ENCODE data around the gene GLTP.
A peak's percentile ranks its signal among the peaks of the same experiment; 100 is the strongest.
"Not testable (repeated sequence)": the region's sequence is repeated elsewhere in the genome, so short reads cannot be mapped to it uniquely, and the experiment has no call there.

GLTP gene

GRCh38 chr12:109880043-109880931 is at the start of gene GLTP:
GLTP (minus strand) TSS chr12:109880541; CDS start chr12:109880374, 167 bp downstream.
- peak; percentile 90 for DNase-seq

GRCh38 chr12:109929326-109929725 is 49.0 kb upstream of the GLTP start:
- DNase-seq = not testable (repeated sequence)

GRCh38 chr12:109928058-109928656 is 47.8 kb upstream of the GLTP start:
- DNase-seq = no peak

DNA sequence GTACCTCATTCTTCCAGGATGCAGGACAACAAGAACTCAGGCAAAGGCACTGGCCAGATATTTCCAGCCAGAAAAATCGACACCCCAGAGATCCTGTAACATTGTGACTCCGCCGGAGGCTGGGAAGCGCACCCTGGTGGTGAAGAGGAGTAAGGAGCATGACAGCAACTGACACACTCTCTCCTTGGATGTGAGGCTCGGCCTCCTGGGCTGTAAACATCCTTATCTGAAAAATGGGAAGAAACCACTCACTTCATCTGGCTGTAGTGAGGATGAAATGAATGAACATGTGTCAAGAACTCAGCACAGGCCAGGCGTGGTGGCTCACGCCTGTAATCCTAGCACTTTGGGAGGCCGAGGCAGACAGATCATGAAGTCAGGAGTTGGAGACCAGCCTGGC is 47.3 kb upstream of the GLTP start:
- DNase-seq = no peak

DNA sequence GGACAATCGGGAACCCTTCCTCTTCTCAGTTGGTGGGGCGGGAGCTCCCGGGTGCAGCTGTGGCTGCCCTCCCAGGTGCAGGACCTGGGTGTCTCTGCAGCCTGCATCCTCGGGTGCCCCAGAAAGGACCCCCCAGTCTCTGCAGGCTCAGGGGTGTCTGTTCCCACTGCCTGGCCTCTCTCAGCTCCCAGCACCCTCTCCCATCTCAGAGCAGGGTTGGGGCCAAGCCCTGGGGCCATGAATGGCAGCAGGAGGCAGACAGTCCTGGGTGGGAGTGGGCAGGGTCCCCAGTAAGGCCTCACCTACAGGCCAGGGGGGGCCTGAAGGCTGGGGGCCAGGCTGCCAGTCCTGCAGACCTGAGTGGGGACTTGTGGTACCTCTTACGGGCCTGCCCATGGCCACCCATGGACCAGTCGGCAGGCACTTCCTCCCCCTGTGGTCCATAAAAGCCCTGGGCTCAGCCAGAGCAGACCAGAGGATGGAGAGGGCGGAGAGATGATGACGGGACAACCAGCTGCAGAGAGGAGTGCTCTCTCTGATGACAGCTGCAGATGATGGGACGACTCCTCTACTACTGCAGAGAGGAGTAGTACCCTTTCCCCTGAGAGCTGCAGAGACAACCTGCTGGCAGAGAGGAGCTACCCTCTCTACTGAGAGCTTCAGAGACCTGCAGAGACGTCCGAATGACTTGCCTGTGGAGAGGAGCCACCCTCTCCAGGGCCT is 46.3 kb upstream of the GLTP start:
- DNase-seq = no peak

- DNase-seq = no peak
These were observed 45.7 kb upstream of the GLTP start for GRCh38 chr12:109926016-109926415.

GRCh38 chr12:109925185-109925840 is 45.0 kb upstream of the GLTP start:
- no peak for DNase-seq

DNA sequence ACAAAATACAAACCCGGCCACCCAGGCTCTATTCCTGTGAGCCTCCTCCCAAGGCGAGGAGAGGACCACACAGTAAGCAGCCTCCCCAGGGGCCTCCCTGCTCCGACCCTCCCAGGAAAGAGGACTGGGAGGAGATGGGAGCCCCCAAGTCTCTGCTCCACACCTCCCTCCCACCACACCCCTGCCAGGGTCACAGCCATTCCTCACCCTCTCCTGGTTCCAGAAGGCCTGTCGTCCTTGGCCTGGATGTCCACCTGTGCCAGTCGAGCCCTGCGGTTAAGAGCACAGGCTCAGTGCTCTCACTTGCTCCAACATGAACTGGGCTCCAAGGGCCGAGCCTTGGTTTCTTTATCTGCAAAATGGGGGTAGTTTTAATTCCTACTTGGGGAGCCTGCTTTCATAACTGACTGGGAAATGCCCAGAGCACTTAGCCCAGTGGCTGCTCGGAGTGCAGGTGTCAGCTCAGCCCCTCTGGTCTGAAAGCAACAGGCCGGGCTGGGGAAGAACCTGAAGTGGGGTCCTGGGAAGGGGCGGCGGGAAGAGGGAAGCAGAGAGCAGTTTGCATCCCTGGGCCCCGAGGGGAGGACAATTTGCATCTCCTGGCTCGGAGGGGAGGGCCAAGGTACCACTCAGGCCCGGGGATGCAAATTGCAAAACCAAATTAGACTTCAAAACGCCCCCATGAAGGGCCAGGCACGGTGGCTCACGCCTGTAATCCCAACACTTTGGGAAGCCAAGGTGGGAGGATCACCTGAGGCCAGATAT is 43.3 kb upstream of the GLTP start:
- DNase-seq = no peak

- DNase-seq = no peak
These were observed 42.7 kb upstream of the GLTP start for GRCh38 chr12:109923038-109923437.

DNA sequence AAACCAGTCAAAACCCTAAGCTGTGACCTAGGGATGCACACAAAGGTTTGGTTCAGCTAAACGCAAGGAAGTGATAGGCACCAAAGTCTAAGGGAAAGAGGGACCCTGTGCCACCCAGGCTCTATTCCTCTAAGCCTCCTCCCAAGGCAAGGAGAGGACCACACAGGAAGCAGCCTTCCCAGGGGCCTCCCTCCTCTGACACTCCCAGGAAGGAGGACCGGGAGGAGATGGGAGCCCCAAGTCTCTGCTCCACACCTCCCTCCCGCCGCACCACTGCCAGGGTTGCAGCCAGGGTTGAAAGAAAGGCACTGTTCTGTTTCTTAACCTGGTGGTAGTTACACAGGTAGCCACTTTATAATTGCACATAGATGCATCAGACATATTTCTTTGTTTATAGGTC is 41.6 kb upstream of the GLTP start:
- no peak for DNase-seq

GRCh38 chr12:109920261-109920780 is 40.0 kb upstream of the GLTP start:
- DNase-seq = no peak

- no peak for DNase-seq
These were observed 39.1 kb upstream of the GLTP start for GRCh38 chr12:109919456-109919855.

- no peak for DNase-seq
These were observed 35.7 kb upstream of the GLTP start for GRCh38 chr12:109916045-109916444.

- no peak for DNase-seq
These were observed 35.1 kb upstream of the GLTP start for GRCh38 chr12:109915171-109916040.

- no peak for DNase-seq
These were observed 34.1 kb upstream of the GLTP start for GRCh38 chr12:109914461-109914860.

DNA sequence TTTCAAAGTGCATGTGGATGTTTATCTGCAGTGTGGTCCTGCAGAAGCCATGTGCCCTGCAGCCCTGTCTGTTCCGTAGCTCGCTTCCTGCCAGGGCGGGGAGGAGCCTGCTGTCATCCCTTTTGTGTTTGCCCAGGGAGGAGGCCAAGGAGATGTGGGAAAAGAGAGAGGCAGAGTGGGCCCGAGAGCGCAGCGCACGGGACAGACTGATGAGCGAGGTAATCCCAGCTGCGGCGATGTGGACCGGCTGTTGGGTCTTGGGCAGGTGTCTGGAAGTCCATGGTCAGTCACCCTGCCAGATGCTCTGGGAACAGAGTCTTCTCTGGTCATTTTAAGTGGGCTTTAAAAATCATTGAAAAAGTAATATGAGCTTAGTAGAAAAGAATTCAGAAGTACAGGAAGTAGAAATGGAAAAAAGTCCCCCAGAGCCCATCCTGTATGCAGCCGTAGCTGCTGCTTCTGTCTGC is 32.5 kb upstream of the GLTP start:
- DNase-seq = no peak

DNA sequence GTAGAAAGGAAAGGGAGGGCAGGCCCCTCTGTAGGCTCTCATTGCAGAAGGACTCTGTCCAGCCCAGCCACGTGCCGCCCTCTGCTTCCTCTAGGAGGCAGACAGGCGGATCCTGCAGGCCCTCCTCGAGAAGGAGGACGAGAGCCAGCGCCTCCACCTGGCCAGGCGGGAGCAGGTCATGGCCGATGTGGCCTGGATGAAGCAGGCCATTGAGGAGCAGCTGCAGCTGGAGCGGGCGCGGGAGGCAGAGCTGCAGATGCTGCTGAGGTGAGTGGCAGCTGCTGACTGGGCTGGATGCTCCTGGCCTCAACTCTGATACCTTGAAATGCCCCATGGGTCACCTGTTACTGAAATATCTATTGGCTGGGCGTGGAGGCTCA is 30.6 kb upstream of the GLTP start:
- no peak for DNase-seq

- DNase-seq = no peak
These were observed 30.1 kb upstream of the GLTP start for GRCh38 chr12:109910254-109910968.

DNA sequence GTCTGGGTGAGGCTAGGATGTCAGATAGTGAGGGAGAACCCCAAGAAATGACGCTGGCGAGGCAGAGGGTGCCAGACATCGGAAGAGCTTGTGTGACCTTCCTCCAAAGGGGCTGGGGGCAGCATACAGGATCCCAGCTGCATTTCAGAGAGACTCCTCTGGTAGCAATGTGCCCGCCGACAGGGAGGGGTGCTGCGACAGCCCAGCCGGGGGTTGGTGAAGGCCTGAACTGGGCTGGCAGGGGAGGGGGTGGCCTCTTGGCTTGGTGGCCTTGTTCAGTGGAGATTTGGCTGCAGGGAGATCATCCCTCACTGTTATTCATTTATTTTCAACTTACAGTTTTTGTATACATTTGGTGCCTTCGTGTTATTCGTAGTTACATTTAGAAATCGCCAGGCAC is 25.0 kb upstream of the GLTP start:
- DNase-seq = no peak

DNA sequence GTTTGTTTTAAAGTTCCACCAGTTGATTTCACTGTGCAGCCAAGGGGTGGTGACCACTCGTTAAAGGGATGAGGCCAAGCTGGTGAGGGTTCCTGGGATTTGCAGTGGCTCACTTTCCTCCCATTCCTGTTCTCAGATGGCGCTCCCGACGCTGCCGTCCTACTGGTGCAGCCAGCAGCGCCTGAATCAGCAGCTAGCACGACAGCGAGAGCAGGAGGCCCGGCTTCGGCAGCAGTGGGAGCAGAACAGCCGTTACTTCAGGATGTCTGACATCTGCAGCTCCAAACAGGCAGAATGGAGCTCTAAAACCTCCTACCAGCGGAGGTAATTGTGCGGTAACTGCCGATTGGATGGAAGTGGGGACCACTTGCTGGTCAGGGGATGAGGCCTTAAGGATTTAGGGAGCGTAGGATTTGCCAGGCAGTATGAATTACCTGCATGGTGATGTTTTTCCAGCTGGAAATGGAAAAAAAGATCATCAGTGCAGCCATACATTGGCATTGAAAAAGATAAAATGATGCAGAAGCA is 22.6 kb upstream of the GLTP start:
- DNase-seq = no peak

Measured in NCI-H2171 (cell line).